Mesenchymal stem cell (in vitro differentiated cells and primary cell): Measurements from ENCODE around the gene CAST.

Experiments
- DNase-seq: peaks from one replicate; pipeline ENCODE4 v3.0.0-alpha.2; 2013
- H2AFZ ChIP-seq: one replicate; pipeline ENCODE4 v1.6.1; 2013; ENCODE audit warnings: low read depth, mild to moderate bottlenecking, control low read depth, inconsistent platforms, low read length, moderate library complexity
- H2AK5ac ChIP-seq: 2 replicates; pipeline ENCODE4 v1.6.1; 2013; ENCODE audit warnings: low read length, moderate library complexity, mild to moderate bottlenecking, inconsistent platforms; ENCODE audit not compliant: severe bottlenecking
- H2BK120ac ChIP-seq: one replicate; pipeline ENCODE4 v1.6.1; 2013; ENCODE audit warnings: low read depth, mild to moderate bottlenecking, inconsistent platforms, low read length, moderate library complexity
- H2BK12ac ChIP-seq, 2 experiments: one replicate each; pipeline ENCODE4 v1.6.1; 2013; ENCODE audit warnings: inconsistent platforms in 2 of 2, low read length in 2 of 2, mild to moderate bottlenecking in 2 of 2, moderate library complexity in 2 of 2, control low read depth in 1 of 2
- H2BK15ac ChIP-seq: one replicate; pipeline ENCODE4 v1.6.1; 2013; ENCODE audit warnings: mild to moderate bottlenecking, low read depth, inconsistent platforms; ENCODE audit not compliant: poor library complexity, severe bottlenecking
- H2BK5ac ChIP-seq: 2 replicates; pipeline ENCODE4 v1.6.1; 2013; ENCODE audit warnings: low read depth, mild to moderate bottlenecking, low read length, control low read depth, inconsistent platforms; ENCODE audit not compliant: poor library complexity, severe bottlenecking
- H3K14ac ChIP-seq, 2 experiments: one replicate each; pipeline ENCODE4 v1.6.1; 2013; ENCODE audit warnings: inconsistent platforms in 2 of 2, low read length in 2 of 2, control low read depth in 1 of 2, mild to moderate bottlenecking in 1 of 2, moderate library complexity in 1 of 2
- H3K18ac ChIP-seq, 2 experiments: one replicate each; pipeline ENCODE4 v1.6.1; 2013; ENCODE audit warnings: inconsistent platforms in 2 of 2, low read length in 2 of 2, control low read depth in 1 of 2, low read depth in 1 of 2, mild to moderate bottlenecking in 1 of 2
- H3K23ac ChIP-seq, 2 experiments: one replicate each; pipeline ENCODE4 v1.6.1; 2013; ENCODE audit warnings: inconsistent platforms in 2 of 2, low read length in 2 of 2, mild to moderate bottlenecking in 2 of 2, moderate library complexity in 2 of 2, control low read depth in 1 of 2
- H3K27ac ChIP-seq: 2 replicates; pipeline ENCODE4 v1.5.1; 2013; ENCODE audit warnings: mild to moderate bottlenecking, moderate library complexity, low read length, control low read depth, inconsistent platforms; ENCODE audit not compliant: poor library complexity, severe bottlenecking
- H3K27me3 ChIP-seq, 2 experiments: 2 replicates each; pipeline versions ENCODE4 v1.6.1 to v1.7.0; 2013; ENCODE audit warnings: low read length in 2 of 2, mild to moderate bottlenecking in 2 of 2, moderate library complexity in 2 of 2, control low read depth in 1 of 2, inconsistent platforms in 1 of 2; ENCODE audit not compliant: control insufficient read depth in 1 of 2, insufficient read depth in 1 of 2
- H3K36me3 ChIP-seq, 2 experiments: 2 replicates each; pipeline versions ENCODE4 v1.6.1 to v1.7.0; 2013; ENCODE audit warnings: low read length in 2 of 2, control low read depth in 1 of 2, inconsistent platforms in 1 of 2, low read depth in 1 of 2, mild to moderate bottlenecking in 1 of 2; ENCODE audit not compliant: insufficient read depth in 2 of 2, control insufficient read depth in 1 of 2
- H3K4ac ChIP-seq, 2 experiments: one replicate each; pipeline ENCODE4 v1.6.1; 2013; ENCODE audit warnings: inconsistent platforms in 2 of 2, low read length in 2 of 2, mild to moderate bottlenecking in 2 of 2, moderate library complexity in 2 of 2, control low read depth in 1 of 2, low read depth in 1 of 2
- H3K4me1 ChIP-seq: 2 replicates; pipeline ENCODE4 v1.6.1; 2013; ENCODE audit warnings: low read depth, low read length, control low read depth; ENCODE audit not compliant: control insufficient read depth, insufficient read depth
- H3K4me2 ChIP-seq: 2 replicates; pipeline ENCODE4 v1.6.1; 2013; ENCODE audit warnings: low read length, mild to moderate bottlenecking, inconsistent platforms; ENCODE audit not compliant: poor library complexity, severe bottlenecking
- H3K4me3 ChIP-seq, 2 experiments: 2 replicates each; pipeline versions ENCODE4 v1.5.1 to v1.7.0; 2013; ENCODE audit warnings: low read length in 2 of 2, mild to moderate bottlenecking in 2 of 2, control low read depth in 1 of 2, low read depth in 1 of 2; ENCODE audit not compliant: insufficient read depth in 1 of 2
- H3K79me1 ChIP-seq: replicated peaks from 2 replicates; pipeline ENCODE4 v1.6.1; 2013; ENCODE audit warnings: mild to moderate bottlenecking, control low read depth, low read length, inconsistent platforms; ENCODE audit not compliant: poor library complexity, severe bottlenecking
- H3K9ac ChIP-seq: 2 replicates; pipeline ENCODE4 v1.7.0; 2013; ENCODE audit warnings: mild to moderate bottlenecking, low read length, moderate library complexity
- H3K9me3 ChIP-seq: 2 replicates; pipeline ENCODE4 v1.7.0; 2013; ENCODE audit warnings: mild to moderate bottlenecking, low read length; ENCODE audit not compliant: control insufficient read depth
- H4K8ac ChIP-seq: one replicate; pipeline ENCODE4 v1.6.1; 2013; ENCODE audit warnings: inconsistent platforms, mild to moderate bottlenecking, low read length, moderate library complexity
- H4K91ac ChIP-seq: one replicate; pipeline ENCODE4 v1.6.1; 2013; ENCODE audit warnings: mild to moderate bottlenecking, low read length, inconsistent platforms
- WGBS: methylation state at CpG from one replicate; pipeline ENCODE4 v1.1.7; 2013; ENCODE audit warnings: mixed read lengths; 5-methylcytosine and 5-hydroxymethylcytosine counted together

Gene CAST

DNA sequence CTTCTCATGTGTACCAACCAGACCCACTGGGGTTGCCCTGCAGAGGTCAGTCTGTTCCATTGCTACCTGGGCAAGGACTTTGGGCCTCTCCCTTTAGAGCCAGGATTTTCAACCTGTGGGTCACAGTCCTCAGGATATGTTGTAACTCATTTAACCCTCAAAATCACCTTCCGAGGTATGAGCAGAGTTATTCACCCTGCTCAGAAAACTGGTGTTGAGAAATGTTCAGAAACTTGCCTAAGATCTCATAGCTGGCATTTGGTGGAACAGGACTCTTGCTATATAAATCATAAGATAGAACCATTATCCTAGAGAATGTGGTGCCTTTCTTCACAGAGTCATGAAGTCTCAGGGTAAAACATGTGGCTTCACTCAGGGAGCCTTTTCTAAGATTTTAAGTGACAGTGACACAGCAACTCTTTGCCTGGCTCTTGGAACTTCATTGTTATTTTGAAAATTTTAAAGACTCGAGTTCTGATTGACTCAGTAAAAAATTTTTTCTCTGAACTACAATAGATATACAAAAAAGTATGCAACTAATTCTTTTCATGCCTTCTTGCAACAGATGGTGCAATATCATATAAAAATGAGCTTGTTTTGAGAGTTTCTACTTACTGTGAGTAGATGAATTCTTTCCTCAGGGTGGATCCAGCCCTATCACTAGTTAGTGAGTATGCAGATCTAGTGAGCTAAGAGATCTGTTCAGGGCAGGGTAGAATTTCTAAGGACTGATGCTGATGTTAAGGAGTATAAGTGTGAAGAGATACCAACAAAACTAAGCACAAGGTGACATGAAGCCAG is 29.5 kb downstream of the CAST start:
- Histone ChIP-seq H3K36me3 (peaks cover 0 to 39% of the 10 kb centered on the region in 2 experiments), H2BK12ac (no peak overlapping the region), H2BK15ac (no peak overlapping the region), H3K14ac (no peak overlapping the region), H3K4me3 (no peak overlapping the region), H2AFZ (no peak overlapping the region), H3K4me1 (no peaks in the 10 kb centered on the region), H3K27me3 (no peaks in the 10 kb centered on the region), H3K79me1 (peaks cover 15% of the 10 kb centered on the region), H4K8ac (no peak overlapping the region), H3K4ac (no peak overlapping the region), H3K9ac (peak overlapping the region; percentile 46), H3K9me3 (no peaks in the 10 kb centered on the region), H3K23ac (no peak overlapping the region), H2AK5ac (no peak overlapping the region), H3K27ac (no peak overlapping the region), H2BK120ac (no peak overlapping the region), H2BK5ac (no peak overlapping the region), H3K4me2 (no peak overlapping the region), H3K18ac (no peak overlapping the region), H4K91ac (no peak overlapping the region)
- no peak for DNase-seq
- no CpG with 5 or more reads among the region's 2 CpGs for WGBS

DNA sequence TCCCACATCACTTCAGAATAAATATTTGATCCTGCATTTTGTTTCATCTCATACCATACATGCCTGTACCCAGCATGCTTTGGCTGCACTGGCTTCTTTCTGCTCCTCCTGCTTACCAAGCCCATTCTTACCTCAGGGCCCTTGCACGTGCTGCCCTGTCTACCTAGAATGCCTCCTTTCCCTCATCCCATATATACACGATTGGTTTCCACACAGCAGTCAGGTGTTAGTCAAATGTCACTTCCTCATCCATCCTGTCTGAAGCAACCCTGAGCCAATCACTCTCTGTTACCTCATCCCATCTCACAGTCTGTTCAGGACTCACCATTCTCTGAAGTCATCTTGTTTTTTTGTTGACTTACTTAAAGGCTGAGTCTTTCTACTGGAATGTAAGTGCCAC is 30.3 kb downstream of the CAST start:
- H2BK15ac ChIP-seq = no peak overlapping the region
- 98% methylated on average over 2 of the region's 2 CpGs for WGBS
- H3K14ac ChIP-seq = no peak overlapping the region

DNA sequence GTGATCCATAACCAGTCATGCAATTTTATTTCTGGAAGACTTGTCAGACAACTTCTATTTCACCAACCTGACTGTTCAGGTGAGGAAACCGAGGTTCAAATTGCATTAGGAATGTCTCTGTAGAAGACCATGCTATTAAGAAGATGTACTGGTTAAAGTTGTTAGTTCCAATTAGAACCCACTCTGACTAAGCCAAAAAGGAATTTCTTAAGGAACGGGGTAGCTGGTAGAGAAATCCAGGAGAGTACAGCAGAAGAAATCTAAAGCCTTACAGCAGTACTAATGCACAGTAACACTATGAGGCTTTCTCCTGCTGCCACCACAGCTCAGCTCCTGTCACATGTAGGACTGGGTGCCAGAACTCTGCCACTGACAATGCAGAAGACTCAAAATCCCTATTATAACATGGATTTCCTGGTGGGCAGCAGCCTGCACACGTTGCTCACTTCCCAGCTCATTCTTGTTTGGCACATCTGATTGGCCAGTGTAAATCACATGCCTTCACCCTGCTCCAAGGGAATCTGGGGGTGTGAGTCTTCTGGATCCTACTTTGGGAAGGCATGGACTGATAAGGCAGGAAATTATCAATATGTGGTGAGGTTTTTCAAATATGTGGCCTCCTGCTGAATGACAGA is 37.1 kb downstream of the CAST start:
- Histone ChIP-seq H3K27ac (peak overlapping the region; percentile 15), H3K23ac (no peak overlapping the region), H2BK120ac (no peak overlapping the region), H3K9ac (peak overlapping the region; percentile 17), H3K14ac (no peak overlapping the region), H3K27me3 (no peaks in the 10 kb centered on the region), H2BK15ac (no peak overlapping the region), H3K18ac (no peak overlapping the region), H3K36me3 (peaks cover 2 to 39% of the 10 kb centered on the region in 2 experiments), H3K4ac (peak overlapping the region in 1 of 2 experiments; percentile 7), H3K79me1 (peaks cover 10% of the 10 kb centered on the region), H3K4me1 (peaks cover 9% of the 10 kb centered on the region), H4K91ac (no peak overlapping the region), H2AK5ac (no peak overlapping the region), H3K4me3 (no peak overlapping the region), H2BK12ac (peak overlapping the region in 1 of 2 experiments; percentile 21), H3K9me3 (no peaks in the 10 kb centered on the region), H2BK5ac (no peak overlapping the region), H4K8ac (peak overlapping the region; percentile 76), H3K4me2 (no peak overlapping the region), H2AFZ (peak overlapping the region; percentile 18)
- peak; percentile 59 for DNase-seq
- WGBS = 57% methylated on average over 2 of the region's 3 CpGs

More for the DNA sequence above, 30.3 kb downstream of the CAST start:
- Histone ChIP-seq H4K8ac (no peak overlapping the region), H2BK120ac (no peak overlapping the region), H2BK5ac (no peak overlapping the region), H3K18ac (no peak overlapping the region), H3K4ac (no peak overlapping the region), H3K79me1 (peaks cover 15% of the 10 kb centered on the region), H3K23ac (no peak overlapping the region), H3K27ac (no peak overlapping the region), H3K4me3 (no peak overlapping the region), H4K91ac (no peak overlapping the region), H3K4me1 (no peaks in the 10 kb centered on the region), H3K27me3 (no peaks in the 10 kb centered on the region), H3K9ac (peak overlapping the region; percentile 46), H2AK5ac (no peak overlapping the region), H2BK12ac (no peak overlapping the region), H3K9me3 (no peaks in the 10 kb centered on the region), H3K36me3 (peaks cover 2 to 44% of the 10 kb centered on the region in 2 experiments), H2AFZ (no peak overlapping the region), H3K4me2 (no peak overlapping the region)
- DNase-seq = peak; percentile 68
